BLaER1 treated with 17β-estradiol and CSF1 and Interleukin-3, amounts not matched to agents 10 nM and 100 nM (cell line): ENCODE results near the gene SLC49A4.

Experiments used
- H3K27ac ChIP-seq, 11 experiments: shearing (Covaris generic); formaldehyde crosslinking; 2 replicates each; pipeline ENCODE4 v1.8.1; 2022
- H3K27me3 ChIP-seq, 11 experiments: shearing (Covaris generic); formaldehyde crosslinking; 2 replicates each; pipeline ENCODE4 v1.8.1; 2022
- H3K36me3 ChIP-seq, 11 experiments: shearing (Covaris generic); formaldehyde crosslinking; 2 replicates each; pipeline ENCODE4 v1.8.1; 2022
- H3K4me1 ChIP-seq, 10 experiments: shearing (Covaris generic); formaldehyde crosslinking; 2 replicates each; pipeline ENCODE4 v1.8.1; 2022
- H3K4me2 ChIP-seq, 11 experiments: shearing (Covaris generic); formaldehyde crosslinking; 2 replicates each; pipeline ENCODE4 v1.8.1; 2022
- H3K4me3 ChIP-seq, 10 experiments: shearing (Covaris generic); formaldehyde crosslinking; 2 replicates each; pipeline ENCODE4 v1.8.1; 2022
- H3K9ac ChIP-seq, 11 experiments: shearing (Covaris generic); formaldehyde crosslinking; 2 replicates each; pipeline ENCODE4 v1.8.1; 2022
- H3K9me3 ChIP-seq, 11 experiments: shearing (Covaris generic); formaldehyde crosslinking; replicated peaks in 1 of 11; 2 replicates each; pipeline ENCODE4 v1.8.1; 2022
- H4K20me1 ChIP-seq, 11 experiments: shearing (Covaris generic); formaldehyde crosslinking; 2 replicates each; pipeline ENCODE4 v1.8.1; 2022
- Cebpa-rat ChIP-seq, 11 experiments: shearing (Covaris generic); IDR thresholded peaks; 2 replicates each; pipeline ENCODE4 v1.8.1; 2022

SLC49A4 gene

DNA sequence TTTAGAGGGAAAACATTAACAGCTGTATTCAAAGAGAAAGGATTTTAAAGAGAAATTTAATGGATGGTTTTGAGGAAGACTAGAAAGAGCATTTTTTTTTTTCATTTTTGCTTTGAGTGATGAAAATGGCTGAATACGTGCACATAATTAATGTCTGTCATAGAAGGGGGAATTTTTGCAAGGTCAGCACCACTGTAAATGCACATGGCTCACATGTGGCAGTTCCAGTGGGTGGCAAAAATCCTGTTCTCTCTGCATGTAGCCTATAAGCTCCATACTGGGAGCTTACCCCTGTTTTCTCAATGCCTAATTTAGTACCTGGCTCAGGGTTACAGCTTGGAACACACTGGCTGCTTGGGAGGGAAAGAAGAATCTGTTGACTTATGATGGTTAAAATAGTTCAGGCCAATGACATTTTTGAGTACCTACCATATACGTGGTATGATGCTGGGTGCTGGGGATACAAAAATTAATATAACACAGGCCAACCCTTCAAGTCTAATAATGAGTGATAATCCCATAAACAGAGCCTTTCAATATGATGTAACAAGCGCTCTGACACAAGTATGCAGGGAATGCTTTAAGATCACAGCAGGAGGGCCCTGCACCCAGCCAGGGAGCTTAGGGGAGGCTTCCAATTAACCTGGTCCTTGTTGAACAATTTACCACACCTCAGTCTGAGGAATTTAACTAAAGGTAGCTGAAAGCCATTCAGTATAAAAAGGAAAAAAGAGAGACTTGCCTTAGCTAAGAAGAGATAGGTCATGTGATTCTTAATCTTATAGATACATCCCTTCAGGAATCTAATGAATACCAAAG, 34.2 kb upstream of the SLC49A4 start:
- H3K9ac ChIP-seq = peak overlapping the region in 1 of 11 experiments; percentile 23; a peak in 1 of 22 replicates
- peak overlapping the region in 3 of 11 experiments; percentile 73 to 86 (median 85); a peak in 6 of 22 replicates for H3K4me2 ChIP-seq
- peak overlapping the region in 4 of 11 experiments; percentile 47 to 71 (median 58); a peak in 6 of 22 replicates for H3K27ac ChIP-seq

DNA sequence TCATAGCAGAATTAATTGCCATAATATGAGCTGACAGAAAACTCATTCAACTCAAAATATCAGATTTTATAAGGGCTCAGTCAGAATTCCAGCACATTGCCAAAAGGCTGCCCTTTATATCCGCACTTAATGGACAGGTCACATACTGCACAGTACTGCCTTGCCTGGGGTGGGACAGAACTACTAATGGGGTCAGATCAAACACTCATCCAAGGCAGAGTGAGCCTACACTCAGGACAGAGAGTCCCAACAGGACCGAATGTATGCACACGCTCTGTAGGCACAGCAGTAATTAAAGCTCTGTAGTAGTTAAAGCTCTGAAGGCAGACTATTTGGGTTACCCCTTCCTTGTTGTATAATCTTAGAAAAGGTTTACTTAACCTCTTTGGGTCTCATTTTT, 28.4 kb upstream of the SLC49A4 start:
- peak overlapping the region in 2 of 11 experiments; percentile 65 to 85; a peak in 3 of 22 replicates for H3K4me2 ChIP-seq
- H3K27ac ChIP-seq = peak overlapping the region in 2 of 11 experiments; percentile 73 to 83; a peak in 3 of 22 replicates
- peaks cover 0 to 43% (median 13%) of the 10 kb centered on the region in 11 experiments; a peak in 14 of 22 replicates for H3K36me3 ChIP-seq
- no peak overlapping the region for H3K4me3 ChIP-seq
- TF ChIP-seq Cebpa-rat (IDR thresholded peaks at IDR 0.05) = no peak
- H4K20me1 ChIP-seq = no peaks in the 10 kb centered on the region
- 0 out of 22 replicates have a peak, but pooled peaks cover 0 to 5% (median 0%) of the 10 kb centered on the region in 11 experiments for H3K9me3 ChIP-seq
- peaks cover 5 to 84% (median 14%) of the 10 kb centered on the region in 10 experiments; a peak in 17 of 20 replicates for H3K4me1 ChIP-seq
- H3K9ac ChIP-seq = no peak overlapping the region
- H3K27me3 ChIP-seq = no peaks in the 10 kb centered on the region

More for the DNA sequence above, 34.2 kb upstream of the SLC49A4 start:
- TF ChIP-seq Cebpa-rat (IDR thresholded peaks at IDR 0.05) = no peak
- Histone ChIP-seq H3K4me1 (peaks cover 5 to 70% (median 25%) of the 10 kb centered on the region in 10 experiments; a peak in 17 of 20 replicates), H3K9me3 (0 out of 22 replicates have a peak, but pooled peaks cover 0 to 3% (median 0%) of the 10 kb centered on the region in 11 experiments), H3K27me3 (no peaks in the 10 kb centered on the region), H3K36me3 (peaks cover 4 to 40% (median 13%) of the 10 kb centered on the region in 11 experiments; a peak in 9 of 22 replicates), H3K4me3 (no peak overlapping the region), H4K20me1 (no peaks in the 10 kb centered on the region)

DNA sequence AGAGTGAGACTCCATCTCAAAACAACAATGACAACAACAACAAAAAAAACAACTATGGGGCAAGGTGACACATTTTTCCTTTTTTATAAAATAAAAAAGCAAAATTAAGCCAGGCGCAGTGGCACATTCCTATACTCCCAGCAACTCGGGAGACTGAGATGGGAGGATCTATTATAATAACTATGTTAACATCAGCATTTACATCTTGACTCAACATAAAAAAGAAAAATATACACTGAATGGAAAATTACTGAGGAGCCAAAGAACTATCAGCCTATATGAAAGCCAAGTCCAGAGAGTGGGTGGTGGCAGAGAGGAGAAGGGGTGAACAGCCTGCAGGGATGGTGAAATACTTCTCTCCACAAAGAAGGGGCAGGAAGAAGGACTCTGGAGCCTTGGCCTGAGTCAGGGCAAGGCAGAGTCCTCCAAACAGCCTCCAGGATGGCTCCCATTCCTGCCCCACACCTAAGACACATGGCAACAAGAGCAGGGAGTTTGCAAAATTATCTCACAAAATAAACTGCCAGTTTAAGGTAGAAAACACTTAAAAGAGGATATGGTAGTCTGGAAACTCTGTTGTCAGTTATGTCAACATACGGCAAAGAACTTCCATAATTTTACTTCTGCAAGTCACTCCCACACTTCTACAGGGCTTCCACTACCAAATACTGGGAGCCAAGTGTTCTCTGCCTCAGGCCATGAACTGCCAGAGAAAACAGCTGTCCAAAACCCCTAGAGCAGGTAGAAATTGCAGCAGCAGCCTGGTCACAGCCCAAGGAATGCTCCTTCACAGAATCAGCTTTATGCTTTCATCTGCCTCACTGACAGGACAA, 27.1 kb upstream of the SLC49A4 start:
- H3K36me3 ChIP-seq = peaks cover 0 to 39% (median 13%) of the 10 kb centered on the region in 11 experiments; a peak in 13 of 22 replicates
- TF ChIP-seq Cebpa-rat (IDR thresholded peaks at IDR 0.05) = no peak
- peak overlapping the region in 1 of 10 experiments; percentile 16; a peak in 1 of 20 replicates for H3K4me3 ChIP-seq
- H3K27me3 ChIP-seq = no peaks in the 10 kb centered on the region
- H3K9me3 ChIP-seq = 0 out of 22 replicates have a peak, but pooled peaks cover 0 to 5% (median 0%) of the 10 kb centered on the region in 11 experiments
- peak overlapping the region in 4 of 11 experiments; percentile 58 to 85 (median 59); a peak in 8 of 22 replicates for H3K4me2 ChIP-seq
- peak overlapping the region in 4 of 11 experiments; percentile 0 to 68 (median 16); a peak in 3 of 22 replicates for H3K9ac ChIP-seq
- no peaks in the 10 kb centered on the region for H4K20me1 ChIP-seq
- H3K27ac ChIP-seq = peak overlapping the region in 5 of 11 experiments; percentile 17 to 83 (median 73); a peak in 9 of 22 replicates
- H3K4me1 ChIP-seq = peaks cover 0 to 75% (median 4%) of the 10 kb centered on the region in 10 experiments; a peak in 8 of 20 replicates

DNA sequence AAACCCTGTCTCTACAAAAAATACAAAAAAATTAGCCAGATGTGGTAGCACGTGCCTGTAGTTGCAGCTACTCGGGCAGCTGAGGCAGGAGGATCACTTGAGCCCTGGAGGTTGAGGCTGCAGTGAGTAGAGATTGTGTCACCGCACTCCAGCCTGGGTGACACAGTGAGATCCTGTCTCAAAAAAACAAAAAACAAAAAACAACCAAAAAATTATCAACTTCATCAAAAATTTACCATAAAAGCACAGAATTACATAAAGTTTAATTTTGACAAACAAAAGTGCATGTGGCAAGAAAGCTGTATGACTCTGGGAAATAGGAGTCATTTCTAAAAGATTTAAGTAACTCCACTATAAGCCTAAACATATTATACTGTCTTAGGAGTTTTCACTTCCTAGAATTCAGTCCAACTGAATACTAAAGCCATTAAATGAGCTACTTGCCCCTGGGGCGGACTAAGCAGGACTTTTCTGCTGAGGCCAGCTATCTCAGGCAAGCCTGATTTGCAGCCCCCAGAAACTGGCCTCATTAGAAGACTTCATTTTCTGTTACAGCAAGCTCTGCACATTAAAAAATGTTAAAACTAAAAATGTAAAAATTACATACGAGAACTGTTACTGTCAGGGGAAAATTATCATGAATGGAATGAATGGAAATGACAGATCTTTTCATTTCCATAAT, 24.2 kb upstream of the SLC49A4 start:
- Histone ChIP-seq H3K36me3 (peaks cover 0 to 38% (median 13%) of the 10 kb centered on the region in 11 experiments; a peak in 13 of 22 replicates), H3K4me1 (peaks cover 0 to 94% (median 4%) of the 10 kb centered on the region in 10 experiments; a peak in 8 of 20 replicates), H3K4me3 (no peak overlapping the region), H4K20me1 (no peaks in the 10 kb centered on the region), H3K27me3 (no peaks in the 10 kb centered on the region), H3K9me3 (0 out of 22 replicates have a peak, but pooled peaks cover 0 to 5% (median 0%) of the 10 kb centered on the region in 11 experiments), H3K4me2 (peak overlapping the region in 3 of 11 experiments; percentile 58 to 85 (median 60); a peak in 5 of 22 replicates), H3K27ac (peak overlapping the region in 3 of 11 experiments; percentile 45 to 83 (median 73); a peak in 6 of 22 replicates), H3K9ac (peak overlapping the region in 2 of 11 experiments; percentile 20 to 51; a peak in 3 of 22 replicates)
- no peak for TF ChIP-seq Cebpa-rat (IDR thresholded peaks at IDR 0.05)

DNA sequence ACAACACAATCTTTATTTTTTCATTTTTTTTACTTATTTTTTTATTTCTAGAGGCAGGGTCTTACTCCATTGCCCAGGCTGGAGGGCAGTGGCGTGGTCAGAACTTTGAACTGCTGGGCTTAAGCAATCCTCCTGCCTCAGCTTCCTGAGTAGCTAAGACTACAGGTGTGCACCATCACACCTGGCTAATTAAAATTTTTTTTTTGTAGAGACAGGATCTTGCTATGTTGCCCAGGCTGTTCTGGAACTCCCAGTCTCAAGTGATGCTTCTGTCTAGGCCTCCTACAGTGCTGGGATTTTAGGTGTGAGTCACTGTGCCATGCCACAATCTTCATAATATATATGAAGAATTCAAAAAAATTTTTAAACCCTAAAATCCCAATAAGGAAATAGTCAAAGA, 22.0 kb upstream of the SLC49A4 start:
- no peaks in the 10 kb centered on the region for H4K20me1 ChIP-seq
- H3K4me2 ChIP-seq = no peak overlapping the region
- H3K27me3 ChIP-seq = no peaks in the 10 kb centered on the region
- H3K27ac ChIP-seq = no peak overlapping the region
- H3K36me3 ChIP-seq = peaks cover 7 to 25% (median 10%) of the 10 kb centered on the region in 11 experiments; a peak in 11 of 22 replicates
- no peak overlapping the region for H3K9ac ChIP-seq
- H3K4me3 ChIP-seq = no peak overlapping the region
- TF ChIP-seq Cebpa-rat (IDR thresholded peaks at IDR 0.05) = no peak
- peaks cover 0 to 91% (median 3%) of the 10 kb centered on the region in 10 experiments; a peak in 8 of 20 replicates for H3K4me1 ChIP-seq
- 0 out of 22 replicates have a peak, but pooled peaks cover 0 to 5% (median 0%) of the 10 kb centered on the region in 11 experiments for H3K9me3 ChIP-seq

DNA sequence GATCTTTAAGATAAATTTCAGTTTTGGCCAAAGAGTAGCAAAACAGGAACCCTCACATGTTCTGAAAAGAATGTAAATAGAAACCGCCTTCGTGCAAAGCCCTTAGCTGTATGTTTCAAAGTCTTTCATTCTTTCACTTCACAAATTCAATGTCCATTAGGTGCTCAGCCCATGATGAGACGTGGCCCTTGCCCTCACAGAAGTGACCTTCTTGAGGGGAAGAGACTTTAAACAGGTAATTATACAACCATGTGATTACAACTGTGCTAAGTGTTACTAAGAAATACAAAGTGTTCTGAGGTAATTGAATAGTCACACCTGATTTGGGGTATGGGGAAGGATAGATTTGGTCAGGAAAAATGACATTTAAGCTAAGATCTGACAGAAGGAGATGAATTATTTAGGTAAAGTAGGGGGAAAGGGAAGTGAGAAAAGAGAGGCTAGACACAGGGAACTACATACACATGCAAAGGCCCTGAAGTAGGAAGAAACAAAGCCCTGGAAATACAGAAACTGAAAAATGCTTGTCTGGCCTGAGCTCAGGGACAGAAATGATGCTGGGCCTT, 20.8 kb upstream of the SLC49A4 start:
- H3K27ac ChIP-seq = peak overlapping the region in 3 of 11 experiments; percentile 11 to 58 (median 23); a peak in 2 of 22 replicates
- no peak for TF ChIP-seq Cebpa-rat (IDR thresholded peaks at IDR 0.05)
- H3K27me3 ChIP-seq = no peaks in the 10 kb centered on the region
- peaks cover 0 to 79% (median 2%) of the 10 kb centered on the region in 10 experiments; a peak in 7 of 20 replicates for H3K4me1 ChIP-seq
- 0 out of 22 replicates have a peak, but pooled peaks cover 0 to 5% (median 0%) of the 10 kb centered on the region in 11 experiments for H3K9me3 ChIP-seq
- H3K36me3 ChIP-seq = peaks cover 0 to 21% (median 9%) of the 10 kb centered on the region in 11 experiments; a peak in 10 of 22 replicates
- no peak overlapping the region for H3K9ac ChIP-seq
- no peak overlapping the region for H3K4me3 ChIP-seq
- H3K4me2 ChIP-seq = peak overlapping the region in 3 of 11 experiments; percentile 37 to 74 (median 70); a peak in 6 of 22 replicates
- H4K20me1 ChIP-seq = no peaks in the 10 kb centered on the region

DNA sequence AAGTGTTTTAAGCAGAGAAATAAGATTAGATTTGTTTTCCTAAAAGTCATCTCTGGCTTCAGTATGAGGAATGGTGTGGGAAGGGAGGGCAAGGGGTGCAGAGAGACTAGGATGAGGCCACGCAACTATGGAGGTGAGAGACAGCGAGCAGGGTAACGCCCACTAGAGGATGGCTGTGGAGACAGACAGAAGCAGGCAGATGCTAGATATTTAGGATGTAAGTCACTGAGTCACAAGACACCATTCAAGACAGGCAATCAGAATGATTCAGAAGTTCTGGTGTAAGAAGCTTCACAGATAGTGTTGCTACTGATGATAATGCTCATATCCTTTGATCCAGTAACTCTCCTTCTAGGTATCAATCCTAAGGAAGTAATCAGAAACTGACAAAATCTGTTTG, 20.3 kb upstream of the SLC49A4 start:
- Histone ChIP-seq H3K27me3 (no peaks in the 10 kb centered on the region), H3K9ac (no peak overlapping the region), H3K36me3 (peaks cover 0 to 17% (median 9%) of the 10 kb centered on the region in 11 experiments; a peak in 10 of 22 replicates), H3K27ac (peak overlapping the region in 3 of 11 experiments; percentile 11 to 58 (median 23); a peak in 3 of 22 replicates), H3K4me3 (no peak overlapping the region), H3K4me1 (peaks cover 0 to 73% (median 1%) of the 10 kb centered on the region in 10 experiments; a peak in 7 of 20 replicates), H3K9me3 (0 out of 22 replicates have a peak, but pooled peaks cover 0 to 4% (median 0%) of the 10 kb centered on the region in 11 experiments), H3K4me2 (peak overlapping the region in 3 of 11 experiments; percentile 37 to 74 (median 70); a peak in 6 of 22 replicates), H4K20me1 (no peaks in the 10 kb centered on the region)
- TF ChIP-seq Cebpa-rat (IDR thresholded peaks at IDR 0.05) = no peak
